Prostate gland (tissue), 2 donors: ENCODE measurements around the gene LHCGR. TPM values are rescaled to one million over a fixed set of nuclear protein-coding genes. Genes with fewer than 3 reads are reported as not detected.

Source experiments
- DNase-seq: peaks from one replicate; pipeline ENCODE4 v3.0.0-alpha.2; 2019; ENCODE audit warnings: low spot score
- H3K27ac ChIP-seq, 2 donors: fragments of 200-600 bp; sonication (generic); 2 replicates each; pipeline ENCODE4 v1.5.1; 2017 to 2019
- H3K27me3 ChIP-seq: fragments of 200-600 bp; sonication (generic); replicated peaks from 2 replicates; pipeline ENCODE4 v1.5.1; 2019; ENCODE audit not compliant: insufficient read depth
- H3K36me3 ChIP-seq, 2 donors: fragments of 200-600 bp; sonication (generic); 1 replicate in 1 of 2; 2 replicates in 1 of 2; pipeline versions ENCODE4 v1.5.1 to v1.8.1; 2017 to 2019
- H3K4me1 ChIP-seq: fragments of 200-600 bp; sonication (generic); replicated peaks from 2 replicates; pipeline ENCODE4 v1.5.1; 2019
- H3K4me3 ChIP-seq, 2 donors: fragments of 200-600 bp; sonication (generic); 2 replicates each; pipeline ENCODE4 v1.5.1; 2017 to 2019
- H3K9me3 ChIP-seq: fragments of 200-600 bp; sonication (generic); 2 replicates; pipeline ENCODE4 v1.5.1; 2017
- CTCF ChIP-seq, 4 experiments: fragments of 200-600 bp in 2 of 4; fragments of 450-650 bp in 2 of 4; sonication (generic) in 2 of 4; IDR thresholded peaks; 1 replicate in 3 of 4; 2 replicates in 1 of 4; pipeline ENCODE4 v1.5.1; 2016 to 2019; ENCODE audit warnings: antibody characterized with exemption in 4 of 4, mild to moderate bottlenecking in 2 of 4, moderate library complexity in 2 of 4
- POLR2A ChIP-seq: fragments of 450-650 bp; IDR thresholded peaks from one replicate; pipeline ENCODE4 v1.6.1; 2016; ENCODE audit warnings: antibody characterized with exemption, mild to moderate bottlenecking
- POLR2AphosphoS5 ChIP-seq: sonication (generic); formaldehyde crosslinking; IDR thresholded peaks from one replicate; pipeline ENCODE4 v1.6.1; 2017; ENCODE audit warnings: antibody characterized with exemption
- WGBS: methylation state at CpG from one replicate; pipeline ENCODE4 v1.1.5; 2018; 5-methylcytosine and 5-hydroxymethylcytosine counted together
- intact Hi-C: fragments of 100-400 bp; cut with DNase I; formaldehyde crosslinking; loops from one replicate; pipeline ENCODE4 v1.14.2; 2022
- total RNA-seq, 2 donors: library from RNA; depleted of rRNA; stranded (reverse); fragments of >200 nt; gene quantifications; one replicate each; pipeline ENCODE4 v1.1.0, GENCODE V29; 2016

The LHCGR gene
- total RNA-seq, 2 donors from 2014 or later, result 1.6 TPM; not detected in 1

- WGBS, result 69% methylated on average over 13 of the region's 13 CpGs
- Histone ChIP-seq H3K27me3 (no peaks in the 10 kb centered on the region), H3K27ac (no peak overlapping the region), H3K9me3 (no peaks in the 10 kb centered on the region), H3K4me3 (no peak overlapping the region), H3K4me1 (no peaks in the 10 kb centered on the region), H3K36me3 (no peaks in the 10 kb centered on the region)
- DNase-seq, result no peak
- TF ChIP-seq POLR2AphosphoS5 (no peak), CTCF (IDR thresholded peaks at IDR 0.05) (no peak), POLR2A (no peak)
- intact Hi-C loops, result no loop called here
Observed at GRCh38 chr2:48790407-48791170, 35.1 kb upstream of the LHCGR start.

GRCh38 chr2:48787580-48787979, 32.1 kb upstream of the LHCGR start:
- no peaks in the 10 kb centered on the region for H3K36me3 ChIP-seq
- H3K9me3 ChIP-seq, result no peaks in the 10 kb centered on the region
- H3K4me1 ChIP-seq, result no peaks in the 10 kb centered on the region
- no peak for DNase-seq
- H3K4me3 ChIP-seq, result no peak overlapping the region
- H3K27ac ChIP-seq, result no peak overlapping the region
- TF ChIP-seq CTCF (IDR thresholded peaks at IDR 0.05) (no peak), POLR2AphosphoS5 (no peak), POLR2A (no peak)
- WGBS, result 85% methylated on average over 8 of the region's 8 CpGs
- intact Hi-C loops, result no loop called here
- H3K27me3 ChIP-seq, result no peaks in the 10 kb centered on the region

- Histone ChIP-seq H3K27ac (no peak overlapping the region), H3K36me3 (no peaks in the 10 kb centered on the region), H3K4me1 (no peaks in the 10 kb centered on the region), H3K9me3 (no peaks in the 10 kb centered on the region), H3K27me3 (no peaks in the 10 kb centered on the region), H3K4me3 (no peak overlapping the region)
- intact Hi-C loops, result no loop called here
- no peak for DNase-seq
- TF ChIP-seq CTCF (IDR thresholded peaks at IDR 0.05) (no peak), POLR2A (no peak), POLR2AphosphoS5 (no peak)
- WGBS, result 72% methylated on average over 1 of the region's 1 CpG
Observed at GRCh38 chr2:48781366-48781765, 25.8 kb upstream of the LHCGR start.

GRCh38 chr2:48779019-48779716, 23.6 kb upstream of the LHCGR start:
- no peak for TF ChIP-seq CTCF (IDR thresholded peaks at IDR 0.05)
- TF ChIP-seq POLR2AphosphoS5, result no peak
- no peak for TF ChIP-seq POLR2A
- WGBS, result 71% methylated on average over 4 of the region's 4 CpGs

GRCh38 chr2:48774251-48774650, 18.7 kb upstream of the LHCGR start:
- Histone ChIP-seq H3K36me3 (no peaks in the 10 kb centered on the region), H3K4me1 (no peaks in the 10 kb centered on the region), H3K4me3 (no peak overlapping the region), H3K27me3 (no peaks in the 10 kb centered on the region), H3K9me3 (no peaks in the 10 kb centered on the region), H3K27ac (no peak overlapping the region)
- TF ChIP-seq CTCF (IDR thresholded peaks at IDR 0.05), result no peak
- no peak for TF ChIP-seq POLR2AphosphoS5
- no peak for TF ChIP-seq POLR2A
- 95% methylated on average over 1 of the region's 1 CpG for WGBS
- intact Hi-C loops, result no loop called here
- DNase-seq, result no peak

More at GRCh38 chr2:48779019-48779716, 23.6 kb upstream of the LHCGR start:
- Histone ChIP-seq H3K4me1 (no peaks in the 10 kb centered on the region), H3K36me3 (no peaks in the 10 kb centered on the region), H3K27me3 (no peaks in the 10 kb centered on the region), H3K9me3 (no peaks in the 10 kb centered on the region), H3K4me3 (no peak overlapping the region), H3K27ac (no peak overlapping the region)
- intact Hi-C loops, result no loop called here
- DNase-seq, result no peak
